Measurements from ENCODE around the gene CTSA.

GRCh38 chr20:45851501-45851900 lies 39.6 kb upstream of the CTSA start:
- TF ChIP-seq, protein P1, sequence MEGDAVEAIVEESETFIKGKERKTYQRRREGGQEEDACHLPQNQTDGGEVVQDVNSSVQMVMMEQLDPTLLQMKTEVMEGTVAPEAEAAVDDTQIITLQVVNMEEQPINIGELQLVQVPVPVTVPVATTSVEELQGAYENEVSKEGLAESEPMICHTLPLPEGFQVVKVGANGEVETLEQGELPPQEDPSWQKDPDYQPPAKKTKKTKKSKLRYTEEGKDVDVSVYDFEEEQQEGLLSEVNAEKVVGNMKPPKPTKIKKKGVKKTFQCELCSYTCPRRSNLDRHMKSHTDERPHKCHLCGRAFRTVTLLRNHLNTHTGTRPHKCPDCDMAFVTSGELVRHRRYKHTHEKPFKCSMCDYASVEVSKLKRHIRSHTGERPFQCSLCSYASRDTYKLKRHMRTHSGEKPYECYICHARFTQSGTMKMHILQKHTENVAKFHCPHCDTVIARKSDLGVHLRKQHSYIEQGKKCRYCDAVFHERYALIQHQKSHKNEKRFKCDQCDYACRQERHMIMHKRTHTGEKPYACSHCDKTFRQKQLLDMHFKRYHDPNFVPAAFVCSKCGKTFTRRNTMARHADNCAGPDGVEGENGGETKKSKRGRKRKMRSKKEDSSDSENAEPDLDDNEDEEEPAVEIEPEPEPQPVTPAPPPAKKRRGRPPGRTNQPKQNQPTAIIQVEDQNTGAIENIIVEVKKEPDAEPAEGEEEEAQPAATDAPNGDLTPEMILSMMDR (IDR thresholded peaks at IDR 0.05): no peak
- TF ChIP-seq POLR2A (IDR thresholded peaks at IDR 0.05): no peak

Measured in body of pancreas (tissue), 4 donors.